GM18499 (cell line): ENCODE measurements around the gene WDR7.

Experiments
- ATAC-seq: cut with Tn5 transposase; IDR thresholded peaks from one replicate; pipeline ENCODE4 v1.9.1; 2021; ENCODE audit warnings: moderate number of reproducible peaks; ENCODE audit not compliant: insufficient read depth, unreplicated experiment

Gene WDR7

GRCh38 chr18:57054891-57055290 is 403.7 kb downstream of the WDR7 start:
- no peak for ATAC-seq

- ATAC-seq: peak; percentile 71
Observed at GRCh38 chr18:57057890-57058289, 406.7 kb downstream of the WDR7 start.

- ATAC-seq: no peak
Observed at GRCh38 chr18:57058734-57059133, 407.6 kb downstream of the WDR7 start.

GRCh38 chr18:57059366-57059765 is 408.2 kb downstream of the WDR7 start:
- ATAC-seq: no peak

- no peak for ATAC-seq
Observed at GRCh38 chr18:57060814-57061213, 409.7 kb downstream of the WDR7 start.

- ATAC-seq: no peak
Observed at GRCh38 chr18:57062178-57062577, 411.0 kb downstream of the WDR7 start.

- no peak for ATAC-seq
Observed at GRCh38 chr18:57062844-57063243, 411.7 kb downstream of the WDR7 start.

- no peak for ATAC-seq
Observed at GRCh38 chr18:57063601-57064103, 412.5 kb downstream of the WDR7 start.

GRCh38 chr18:57073501-57074187 is 422.5 kb downstream of the WDR7 start:
- no peak for ATAC-seq

GRCh38 chr18:57075716-57076400 is 424.7 kb downstream of the WDR7 start:
- no peak for ATAC-seq

GRCh38 chr18:57077005-57077765 is 426.0 kb downstream of the WDR7 start:
- no peak for ATAC-seq

GRCh38 chr18:57077786-57078552 is 426.8 kb downstream of the WDR7 start:
- ATAC-seq: peak; percentile 92

- no peak for ATAC-seq
Observed at GRCh38 chr18:57078614-57079013, 427.5 kb downstream of the WDR7 start.

GRCh38 chr18:57080479-57080878 is 429.3 kb downstream of the WDR7 start:
- no peak for ATAC-seq

- no peak for ATAC-seq
Observed at GRCh38 chr18:57081899-57082298, 430.7 kb downstream of the WDR7 start.

- ATAC-seq: no peak
Observed at GRCh38 chr18:57083485-57083884, 432.3 kb downstream of the WDR7 start.

GRCh38 chr18:57084331-57085271 is 433.4 kb downstream of the WDR7 start:
- peak; percentile 56 for ATAC-seq

GRCh38 chr18:57085371-57085770 is 434.2 kb downstream of the WDR7 start:
- ATAC-seq: no peak

- no peak for ATAC-seq
Observed at GRCh38 chr18:57086163-57086562, 435.0 kb downstream of the WDR7 start.
